Amniotic stem cell (primary cell): Measurements from ENCODE around the gene GRK7.
"Not testable (repeated sequence)": the region's sequence is repeated elsewhere in the genome, so short reads cannot be mapped to it uniquely, and the experiment has no call there.

Source experiments
- DNase-seq: peaks from one replicate; lab custom pipeline; 2025; lab: John Stamatoyannopoulos, UW

Gene GRK7

DNA sequence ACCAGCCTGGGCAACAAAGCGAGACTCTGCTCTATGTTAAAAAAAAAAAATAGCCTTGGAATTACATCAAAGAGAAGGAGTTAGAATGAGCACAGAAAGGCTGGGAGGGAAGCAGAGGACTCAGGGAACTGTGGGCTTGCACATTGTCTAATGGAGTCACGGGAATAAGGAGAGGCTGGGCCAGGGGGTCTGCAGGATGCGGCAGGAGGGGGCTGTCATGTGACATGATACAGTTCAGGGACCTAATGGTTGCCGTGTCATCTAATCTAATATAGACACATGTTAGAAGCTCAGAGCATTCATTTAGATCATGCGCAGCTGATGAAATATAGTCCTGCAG is 32.5 kb downstream of the GRK7 start:
- DNase-seq: no peak

- DNase-seq: no peak
Observed at GRCh38 chr3:141796081-141796888, 33.1 kb downstream of the GRK7 start.

DNA sequence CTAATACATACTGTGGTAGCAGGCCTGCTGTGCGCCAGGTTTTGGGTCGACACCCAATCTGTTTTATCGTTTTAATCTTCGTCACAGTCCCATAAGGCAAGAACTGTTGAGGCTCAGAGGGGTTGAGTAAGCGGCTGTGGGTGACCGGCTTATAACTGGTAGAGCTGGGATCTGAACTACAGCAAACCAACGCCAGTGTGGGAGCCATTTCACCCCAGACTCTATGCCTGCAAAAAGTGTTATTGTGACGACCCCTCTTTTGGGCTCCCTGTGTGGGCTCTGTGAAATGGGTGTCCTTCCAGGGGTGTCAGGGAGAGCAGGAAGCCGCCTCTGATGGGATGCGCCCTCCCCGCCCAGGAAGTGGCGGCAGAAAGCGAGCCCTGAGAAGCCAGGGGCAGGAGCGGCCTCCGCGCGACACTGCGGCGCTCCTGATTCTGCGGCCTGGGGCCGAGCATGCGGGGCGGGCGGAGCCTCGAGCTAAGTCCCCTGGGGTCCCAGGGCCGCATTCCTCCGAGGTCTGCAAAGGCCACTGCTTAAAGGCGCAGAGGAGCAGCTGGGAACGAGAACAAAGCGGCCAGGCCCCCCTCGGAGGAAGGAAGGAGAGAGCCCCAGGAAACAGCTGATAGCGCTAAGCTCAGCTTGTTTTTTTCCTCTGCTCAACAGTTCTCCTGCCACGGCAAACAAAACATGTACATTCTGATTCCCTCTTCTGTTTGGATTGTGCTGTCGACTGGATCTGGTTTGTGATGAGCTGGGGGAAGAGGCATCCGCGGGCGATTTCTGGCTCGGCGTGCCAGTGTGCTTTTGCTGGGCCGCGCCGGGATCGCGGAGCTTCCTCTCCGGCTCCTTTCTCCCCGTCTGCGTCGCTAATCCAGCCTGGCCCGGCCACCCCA is 33.9 kb downstream of the GRK7 start:
- DNase-seq: no peak

- no peak for DNase-seq
Observed at GRCh38 chr3:141797819-141798447, 34.7 kb downstream of the GRK7 start.

DNA sequence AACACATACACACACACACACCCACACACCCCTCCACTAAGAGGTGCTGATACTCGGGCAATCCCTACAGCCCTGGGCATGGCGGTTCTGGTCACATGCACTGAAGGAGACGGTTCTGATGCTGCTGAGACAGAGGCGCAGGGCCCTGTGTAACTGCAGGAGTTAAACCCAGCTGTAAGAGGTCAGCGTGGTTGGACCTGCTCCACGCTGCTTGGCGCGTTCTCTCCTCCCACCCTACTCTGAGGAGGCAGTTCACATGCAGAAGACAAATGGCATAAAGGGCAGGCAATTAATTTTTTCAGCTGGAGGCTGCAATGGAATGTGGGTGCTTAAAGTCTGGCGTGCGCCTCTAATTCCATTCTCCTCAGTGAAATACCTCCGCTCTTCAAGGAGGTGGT is 35.2 kb downstream of the GRK7 start:
- DNase-seq: no peak

GRCh38 chr3:141802316-141803077 is 39.3 kb downstream of the GRK7 start:
- no peak for DNase-seq

- not testable (repeated sequence) for DNase-seq
Observed at GRCh38 chr3:141803538-141803937, 40.3 kb downstream of the GRK7 start.

DNA sequence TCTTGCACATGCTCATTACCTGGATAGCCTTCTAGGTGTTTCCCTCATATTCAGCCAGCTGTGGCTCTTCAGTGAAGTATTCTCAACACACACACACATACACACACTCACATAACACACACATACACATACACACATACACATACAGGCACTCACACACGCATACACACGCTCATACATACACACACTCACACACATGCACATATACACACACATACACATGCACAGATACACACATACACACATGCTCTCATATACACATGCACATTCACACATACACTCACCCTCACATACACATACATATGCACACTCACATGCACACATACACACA is 41.2 kb downstream of the GRK7 start:
- no peak for DNase-seq

DNA sequence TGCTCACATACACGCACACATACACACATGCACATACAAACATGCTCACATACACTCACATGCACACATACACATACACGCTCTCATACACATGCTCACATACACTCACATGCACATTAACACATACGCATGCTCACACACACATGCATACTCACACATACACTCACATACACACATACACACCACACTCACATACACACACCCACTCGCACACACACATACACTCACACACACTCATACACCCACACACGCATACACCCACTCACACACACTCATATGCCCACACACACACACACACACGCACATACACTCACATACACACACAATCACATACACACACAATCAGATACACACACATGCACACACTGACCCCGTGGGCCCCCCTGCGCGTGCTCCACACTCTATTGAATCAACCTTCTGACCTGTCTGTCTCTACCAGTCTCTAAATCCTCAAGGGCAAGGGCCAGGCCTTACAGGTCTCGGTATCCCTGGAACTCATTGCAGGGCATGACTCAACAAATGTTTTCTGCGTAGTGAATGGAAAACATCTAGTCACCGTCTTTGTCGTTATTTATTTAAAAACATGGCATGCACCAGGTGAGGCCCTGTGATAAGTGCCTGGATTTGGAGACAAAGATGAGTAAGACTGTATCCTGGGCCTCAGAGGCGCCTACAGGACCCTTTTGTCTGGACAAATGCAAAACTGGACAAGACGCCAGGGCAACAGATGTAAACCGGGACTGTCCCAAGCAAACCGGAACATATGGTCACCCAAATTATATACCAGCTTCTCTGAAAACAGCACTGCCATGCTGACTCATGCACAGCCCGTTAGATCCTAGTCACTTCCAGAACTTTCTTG is 41.8 kb downstream of the GRK7 start:
- no peak for DNase-seq

GRCh38 chr3:141807277-141808033 is 44.2 kb downstream of the GRK7 start:
- no peak for DNase-seq

GRCh38 chr3:141808586-141808985 is 45.4 kb downstream of the GRK7 start:
- no peak for DNase-seq

GRCh38 chr3:141810161-141810560 is 47.0 kb downstream of the GRK7 start:
- no peak for DNase-seq

- DNase-seq: no peak
Observed at GRCh38 chr3:141811348-141811747, 48.1 kb downstream of the GRK7 start.

DNA sequence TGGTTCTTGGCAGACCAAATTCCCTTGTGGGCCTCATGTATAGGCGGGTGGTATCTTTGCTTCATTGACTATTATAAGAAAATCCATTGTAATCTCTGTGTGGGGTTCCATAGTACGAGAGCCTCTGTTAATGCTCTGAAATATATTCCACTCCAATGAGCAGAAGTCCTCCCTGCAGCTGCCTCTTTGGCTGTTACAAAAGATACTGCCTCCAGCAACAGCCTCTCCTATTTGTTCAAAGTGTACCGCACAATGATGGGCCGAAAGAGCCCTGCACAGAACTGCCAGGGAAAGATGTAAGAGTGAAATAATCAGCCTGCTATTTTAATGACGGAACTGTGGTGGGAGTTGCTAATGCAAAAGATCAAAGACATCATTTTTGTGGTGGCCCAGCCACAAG is 48.9 kb downstream of the GRK7 start:
- no peak for DNase-seq

- no peak for DNase-seq
Observed at GRCh38 chr3:141812586-141812985, 49.4 kb downstream of the GRK7 start.
